Nephron progenitor cell (in vitro differentiated cells): Measurements from ENCODE around the gene CRY2.

Experiments used
- DNase-seq: peaks from one replicate; pipeline ENCODE4 v3.0.0; 2021
- H3K27ac Mint-ChIP-seq: 2 replicates; pipeline ENCODE4 v1.8.0; 2021; ENCODE audit warnings: mild to moderate bottlenecking, moderate library complexity, mixed read lengths
- H3K27me3 Mint-ChIP-seq: 2 replicates; pipeline ENCODE4 v1.8.0; 2021; ENCODE audit warnings: mild to moderate bottlenecking, low read depth, mixed read lengths; ENCODE audit not compliant: poor library complexity
- H3K36me3 Mint-ChIP-seq: 2 replicates; pipeline ENCODE4 v1.8.0; 2021; ENCODE audit warnings: low read depth, mixed read lengths
- H3K4me1 Mint-ChIP-seq: 2 replicates; pipeline ENCODE4 v1.8.0; 2021; ENCODE audit warnings: mixed read lengths
- H3K4me3 Mint-ChIP-seq: 2 replicates; pipeline ENCODE4 v1.8.0; 2021; ENCODE audit warnings: mild to moderate bottlenecking, moderate library complexity, mixed read lengths
- H3K9me3 Mint-ChIP-seq: 2 replicates; pipeline ENCODE4 v1.8.0; 2021; ENCODE audit warnings: mild to moderate bottlenecking, moderate library complexity, mixed read lengths
- CTCF ChIP-seq: fragments of 200-600 bp; sonication (generic); IDR thresholded peaks from 2 replicates; pipeline ENCODE4 v1.5.0; 2021; ENCODE audit warnings: antibody characterized with exemption

The CRY2 gene

DNA sequence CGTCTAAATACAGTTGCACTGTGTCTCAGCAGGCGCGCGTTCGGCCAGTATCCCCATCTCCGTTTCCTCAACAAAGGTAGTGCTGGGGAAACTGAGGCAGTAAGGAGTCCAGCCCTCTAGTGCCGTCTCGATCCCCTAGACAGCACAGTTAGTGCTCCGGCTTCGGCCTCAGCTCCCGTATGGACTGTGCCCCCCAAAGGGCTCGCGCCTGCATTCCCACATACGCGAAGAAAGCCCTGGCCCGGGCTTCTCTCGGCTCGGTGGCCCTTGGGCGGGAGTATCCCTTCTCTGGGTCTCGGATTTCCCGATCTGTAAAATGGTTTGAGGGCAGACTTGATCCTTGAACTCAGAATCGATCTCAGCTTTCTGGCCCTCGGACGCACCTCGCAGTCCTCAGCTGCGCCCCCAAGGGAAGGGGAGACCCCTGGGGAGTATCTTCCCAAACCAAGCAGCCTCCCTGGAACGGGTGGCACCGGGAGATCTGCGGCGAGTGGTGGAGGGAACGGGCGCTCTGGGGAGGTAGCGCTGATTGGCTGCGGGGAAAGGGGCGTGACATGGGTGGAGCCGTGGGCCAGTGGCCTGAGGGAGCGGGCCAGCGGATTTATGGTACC, 71.2 kb downstream of the CRY2 start:
- Mint-ChIP-seq H3K4me1 (peaks cover 34% of the 10 kb centered on the region), H3K27me3 (peaks cover 30% of the 10 kb centered on the region), H3K36me3 (no peaks in the 10 kb centered on the region), H3K27ac (peak overlapping the region; percentile 99), H3K9me3 (no peaks in the 10 kb centered on the region), H3K4me3 (peak overlapping the region; percentile 97)
- TF ChIP-seq CTCF: no peak
- peak; percentile 86 for DNase-seq

DNA sequence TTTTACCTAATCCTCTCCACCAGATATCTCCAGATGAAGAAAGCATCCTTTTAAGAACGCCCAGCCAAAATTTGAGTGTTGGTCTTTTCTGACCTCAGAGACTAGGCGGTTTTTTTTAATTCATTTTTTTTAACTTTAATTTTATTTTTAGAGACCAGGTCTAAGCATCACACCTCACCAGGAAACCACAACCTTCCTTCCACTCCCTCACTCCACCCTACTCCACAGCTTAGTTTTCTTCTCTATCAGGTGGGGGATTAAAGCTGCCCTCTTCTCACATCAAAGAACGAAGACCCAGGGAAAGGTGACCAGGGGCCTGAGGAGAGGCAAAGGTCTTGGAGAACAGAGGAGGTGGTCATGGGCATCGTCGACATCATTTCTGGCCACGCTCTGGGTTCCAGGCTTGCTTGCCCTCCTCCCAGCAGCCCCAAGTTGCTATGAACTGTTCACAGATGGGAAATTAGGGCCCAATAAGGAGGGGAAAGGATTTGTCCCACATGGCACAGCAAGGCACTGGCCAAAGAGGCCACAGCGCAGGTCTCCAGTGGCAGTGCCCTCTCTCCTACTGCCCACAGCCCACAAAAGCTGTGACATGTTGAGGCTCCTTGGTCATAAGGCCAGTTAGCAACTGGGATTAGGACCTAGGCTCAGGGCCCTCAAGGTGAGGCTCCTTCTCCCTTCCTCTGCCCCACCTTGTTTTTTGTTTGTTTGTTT, 71.8 kb downstream of the CRY2 start:
- Mint-ChIP-seq H3K36me3 (no peaks in the 10 kb centered on the region), H3K9me3 (peaks cover 3% of the 10 kb centered on the region), H3K27ac (no peak overlapping the region), H3K4me3 (peak overlapping the region; percentile 97), H3K27me3 (peaks cover 37% of the 10 kb centered on the region), H3K4me1 (peaks cover 38% of the 10 kb centered on the region)
- no peak for TF ChIP-seq CTCF
- DNase-seq: no peak

DNA sequence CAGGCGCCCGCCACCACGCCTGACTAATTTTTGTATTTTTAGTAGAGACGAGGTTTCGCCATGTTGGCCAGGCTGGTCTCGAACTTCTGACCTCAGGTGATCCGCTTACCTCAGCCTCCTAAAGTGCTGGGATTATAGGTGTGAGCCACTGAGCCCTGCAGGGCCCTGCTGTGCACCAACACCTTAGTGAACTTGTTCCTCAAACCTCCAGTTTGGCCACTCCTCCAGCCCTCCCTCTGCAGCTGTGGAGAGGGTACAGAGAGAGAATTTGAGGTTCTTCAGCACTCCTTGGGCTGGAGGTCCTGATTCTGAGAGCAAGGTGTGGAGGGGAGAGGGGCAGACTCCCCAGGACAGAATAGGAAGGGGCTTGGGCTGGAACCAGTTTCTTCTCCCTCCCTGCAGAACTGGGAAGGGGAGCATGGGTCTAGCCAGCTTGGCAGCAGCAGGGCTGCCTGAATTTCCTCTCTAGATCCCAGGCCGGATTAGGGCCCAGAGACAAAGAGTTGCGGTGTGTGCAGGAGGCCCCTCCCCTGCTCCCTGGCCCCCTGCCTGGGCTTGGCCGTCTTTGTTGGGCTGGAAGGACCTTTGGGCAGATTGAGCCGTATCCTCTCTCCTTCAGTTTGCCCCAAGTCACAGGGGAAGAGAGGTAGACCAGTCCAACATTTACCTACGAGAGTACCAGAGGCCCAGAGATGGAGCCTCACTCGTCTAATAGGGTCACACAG, 72.7 kb downstream of the CRY2 start:
- Mint-ChIP-seq H3K27ac (no peak overlapping the region), H3K36me3 (no peaks in the 10 kb centered on the region), H3K4me1 (peaks cover 42% of the 10 kb centered on the region), H3K9me3 (peaks cover 6% of the 10 kb centered on the region), H3K4me3 (peak overlapping the region; percentile 36), H3K27me3 (peaks cover 45% of the 10 kb centered on the region)
- TF ChIP-seq CTCF: no peak
- no peak for DNase-seq

DNA sequence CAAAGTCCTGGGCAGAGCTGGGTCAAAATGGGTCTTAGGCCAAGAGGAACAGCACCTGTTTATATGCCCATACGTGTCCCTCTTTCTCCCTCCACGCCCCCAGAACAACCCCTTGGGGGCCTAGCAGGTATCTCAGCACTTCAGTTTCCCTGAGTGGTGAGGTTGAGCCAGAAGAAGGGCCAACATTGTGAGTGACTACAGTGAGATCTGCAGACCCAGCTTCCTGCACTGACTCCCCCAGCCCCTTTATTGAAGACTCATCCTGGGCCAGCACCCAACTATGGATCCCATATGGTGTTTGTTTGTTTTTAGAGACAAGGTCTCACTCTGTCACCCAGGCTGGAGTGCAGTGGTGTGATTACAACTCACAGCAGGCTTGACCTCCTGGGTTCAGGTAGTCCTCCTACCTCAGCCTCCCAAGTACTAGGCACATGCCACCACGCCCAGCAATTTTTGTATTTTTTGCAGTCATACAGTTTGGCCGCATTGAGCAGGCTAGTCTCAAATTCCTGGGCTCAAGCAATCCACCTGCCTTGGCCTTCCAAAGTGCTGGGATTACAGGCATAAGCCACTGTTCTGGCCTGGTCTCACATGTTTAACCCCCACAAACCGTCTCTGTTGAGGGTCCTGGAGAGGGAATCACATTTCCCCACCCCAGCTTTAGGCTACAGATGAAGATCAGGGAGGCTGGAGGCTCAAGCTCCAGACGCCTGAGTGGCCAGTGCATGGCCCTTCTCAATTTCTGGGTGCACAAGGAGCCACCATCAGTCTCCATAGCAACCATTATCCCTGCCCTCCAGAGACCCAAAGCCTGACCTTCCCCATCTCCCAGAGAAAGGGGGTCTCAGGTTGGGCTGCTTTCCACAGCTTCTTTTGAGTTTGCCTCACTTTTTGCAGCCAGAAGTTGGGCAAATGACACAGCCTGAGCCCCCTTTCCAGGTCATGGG, 73.5 kb downstream of the CRY2 start:
- Mint-ChIP-seq H3K4me1 (peaks cover 42% of the 10 kb centered on the region), H3K27ac (no peak overlapping the region), H3K27me3 (peaks cover 54% of the 10 kb centered on the region), H3K4me3 (peak overlapping the region; percentile 74), H3K36me3 (no peaks in the 10 kb centered on the region), H3K9me3 (peaks cover 6% of the 10 kb centered on the region)
- TF ChIP-seq CTCF: no peak
- DNase-seq: no peak

GRCh38 chr11:45921561-45922424, 74.5 kb downstream of the CRY2 start:
- Mint-ChIP-seq H3K9me3 (peaks cover 6% of the 10 kb centered on the region), H3K4me1 (peaks cover 41% of the 10 kb centered on the region), H3K4me3 (peak overlapping the region; percentile 74), H3K36me3 (no peaks in the 10 kb centered on the region), H3K27me3 (peaks cover 60% of the 10 kb centered on the region), H3K27ac (no peak overlapping the region)
- no peak for TF ChIP-seq CTCF
- DNase-seq: peak; percentile 68
